Measurements from ENCODE around the gene KSR1. TPM values are rescaled to one million over a fixed set of nuclear protein-coding genes. Genes with fewer than 3 reads are reported as not detected.
A peak's percentile ranks its signal among the peaks of the same experiment; 100 is the strongest.

KSR1 gene
- total RNA-seq, 4 donors from 2014 or later: 10.0 to 15.2 (median 13.9) TPM

- no peaks in the 10 kb centered on the region for H3K9me3 ChIP-seq
- peaks cover 0 to 4% of the 10 kb centered on the region in 2 donors for H3K36me3 ChIP-seq
- no peak overlapping the region for H3K4me3 ChIP-seq
- TF ChIP-seq POLR2AphosphoS5 (IDR thresholded peaks at IDR 0.05): no peak
- TF ChIP-seq CTCF (IDR thresholded peaks at IDR 0.05): no peak
- TF ChIP-seq POLR2A (IDR thresholded peaks at IDR 0.05): no peak
- TF ChIP-seq EP300 (IDR thresholded peaks at IDR 0.05): no peak
- H3K4me1 ChIP-seq: peaks cover 0 to 25% (median 5%) of the 10 kb centered on the region in 3 donors
- H3K27me3 ChIP-seq: no peaks in the 10 kb centered on the region
- no peak overlapping the region for H3K27ac ChIP-seq
- 93 to 95% methylated on average over 6 to 7 of the region's 7 CpGs for WGBS, 2 donors (ENCODE audit: low coverage in 1 of 2)
- no peak for ATAC-seq
Measured at GRCh38 chr17:27548369-27548768, 92.1 kb downstream of the KSR1 start.

- Histone ChIP-seq H3K27me3 (no peaks in the 10 kb centered on the region), H3K4me1 (peaks cover 0 to 35% (median 15%) of the 10 kb centered on the region in 3 donors), H3K4me3 (no peak overlapping the region), H3K27ac (no peak overlapping the region), H3K36me3 (peaks cover 0 to 4% of the 10 kb centered on the region in 2 donors), H3K9me3 (no peaks in the 10 kb centered on the region)
- 56 to 75% methylated on average over 9 to 10 of the region's 10 CpGs for WGBS, 2 donors (ENCODE audit: low coverage in 1 of 2)
- peak; percentile 8 for ATAC-seq
- TF ChIP-seq CTCF (IDR thresholded peaks at IDR 0.05) (no peak), EP300 (IDR thresholded peaks at IDR 0.05) (no peak), POLR2A (IDR thresholded peaks at IDR 0.05) (no peak)
Measured at GRCh38 chr17:27549251-27549893, 93.1 kb downstream of the KSR1 start.

GRCh38 chr17:27550291-27550930 is 94.2 kb downstream of the KSR1 start:
- WGBS, 2 donors (ENCODE audit: low coverage in 1 of 2): 100% methylated on average over 1 of the region's 13 CpGs
- H3K36me3 ChIP-seq: peaks cover 0 to 4% of the 10 kb centered on the region in 2 donors
- ATAC-seq: no peak
- H3K27me3 ChIP-seq: no peaks in the 10 kb centered on the region
- H3K9me3 ChIP-seq: no peaks in the 10 kb centered on the region
- no peak for TF ChIP-seq POLR2A (IDR thresholded peaks at IDR 0.05)
- TF ChIP-seq CTCF (IDR thresholded peaks at IDR 0.05): no peak
- TF ChIP-seq EP300 (IDR thresholded peaks at IDR 0.05): no peak
- no peak for TF ChIP-seq POLR2AphosphoS5 (IDR thresholded peaks at IDR 0.05)
- no peak overlapping the region for H3K4me3 ChIP-seq
- no peak overlapping the region for H3K27ac ChIP-seq
- H3K4me1 ChIP-seq: peaks cover 0 to 42% (median 20%) of the 10 kb centered on the region in 3 donors

- no peaks in the 10 kb centered on the region for H3K27me3 ChIP-seq
- no peak overlapping the region for H3K27ac ChIP-seq
- H3K36me3 ChIP-seq: peaks cover 0 to 4% of the 10 kb centered on the region in 2 donors
- 84 to 93% methylated on average over 3 of the region's 3 CpGs for WGBS, 2 donors (ENCODE audit: low coverage in 1 of 2)
- no peaks in the 10 kb centered on the region for H3K9me3 ChIP-seq
- no peak overlapping the region for H3K4me3 ChIP-seq
- TF ChIP-seq POLR2A (IDR thresholded peaks at IDR 0.05): no peak
- no peak for TF ChIP-seq CTCF (IDR thresholded peaks at IDR 0.05)
- TF ChIP-seq EP300 (IDR thresholded peaks at IDR 0.05): no peak
- TF ChIP-seq POLR2AphosphoS5 (IDR thresholded peaks at IDR 0.05): no peak
- H3K4me1 ChIP-seq: peaks cover 0 to 36% (median 20%) of the 10 kb centered on the region in 3 donors
- ATAC-seq: no peak
Measured at GRCh38 chr17:27550974-27551505, 94.8 kb downstream of the KSR1 start.
